Esophagus muscularis mucosa (tissue), 4 donors: ENCODE measurements around the gene CDC16. TPM values are rescaled to one million over a fixed set of nuclear protein-coding genes. Genes with fewer than 3 reads are reported as not detected.

Experiments used
- DNase-seq: peaks from one replicate; pipeline ENCODE4 v3.0.0-alpha.2; 2017; ENCODE audit errors: extremely low spot score
- H3K27ac ChIP-seq, 4 donors: fragments of 200-600 bp; sonication (generic); replicated peaks in 1 of 4; 1 replicate in 3 of 4; 2 replicates in 1 of 4; pipeline ENCODE4 v1.5.1; 2016 to 2019; ENCODE audit warnings: mild to moderate bottlenecking in 1 of 4
- H3K27me3 ChIP-seq, 4 donors: fragments of 200-600 bp; sonication (generic); one replicate each; pipeline versions ENCODE4 v1.5.1 to v1.6.0; 2016 to 2019
- H3K36me3 ChIP-seq, 4 donors: fragments of 200-600 bp; sonication (generic); one replicate each; pipeline ENCODE4 v1.5.1; 2016 to 2019
- H3K4me1 ChIP-seq, 4 donors: fragments of 200-600 bp; sonication (generic); one replicate each; pipeline ENCODE4 v1.5.1; 2016 to 2019
- H3K4me3 ChIP-seq, 4 donors: fragments of 200-600 bp; sonication (generic); 1 replicate in 2 of 4; 2 replicates in 2 of 4; pipeline ENCODE4 v1.5.1; 2016 to 2019; ENCODE audit warnings: mild to moderate bottlenecking in 4 of 4, moderate library complexity in 1 of 4
- H3K9me3 ChIP-seq, 4 donors: fragments of 200-600 bp; sonication (generic); 1 replicate in 3 of 4; 2 replicates in 1 of 4; pipeline ENCODE4 v1.5.1; 2016 to 2019
- CTCF ChIP-seq, 3 experiments: fragments of 200-600 bp in 2 of 3; fragments of 450-650 bp in 1 of 3; sonication (generic) in 2 of 3; IDR thresholded peaks; one replicate each; pipeline ENCODE4 v1.5.1; 2017 to 2019; ENCODE audit warnings: antibody characterized with exemption in 3 of 3, mild to moderate bottlenecking in 2 of 3, moderate library complexity in 1 of 3
- EP300 ChIP-seq: sonication (generic); formaldehyde crosslinking; IDR thresholded peaks from one replicate; pipeline ENCODE4 v1.6.1; 2017; ENCODE audit warnings: antibody characterized with exemption
- POLR2A ChIP-seq: fragments of 450-650 bp; IDR thresholded peaks from one replicate; pipeline ENCODE4 v1.6.1; 2017; ENCODE audit warnings: antibody characterized with exemption, moderate library complexity, mild to moderate bottlenecking, low read depth
- POLR2AphosphoS5 ChIP-seq, 2 donors: sonication (generic); formaldehyde crosslinking; IDR thresholded peaks; one replicate each; pipeline ENCODE4 v1.6.1; 2017; ENCODE audit warnings: antibody characterized with exemption in 2 of 2
- WGBS: methylation state at CpG from one replicate; pipeline ENCODE4 v1.1.5; 2018; 5-methylcytosine and 5-hydroxymethylcytosine counted together
- intact Hi-C: fragments of 100-400 bp; cut with DNase I; formaldehyde crosslinking; loops from one replicate; pipeline ENCODE4 v1.15.1; 2023
- total RNA-seq, 4 donors: library from RNA; depleted of rRNA; stranded (reverse); fragments of >200 nt; gene quantifications; one replicate each; pipeline versions ENCODE4 v1.1.0 to v1.2.1, GENCODE V29; 2016

Gene CDC16
- total RNA-seq, 4 donors from 2014 or later, result 33.0 to 55.6 (median 42.5) TPM

DNA sequence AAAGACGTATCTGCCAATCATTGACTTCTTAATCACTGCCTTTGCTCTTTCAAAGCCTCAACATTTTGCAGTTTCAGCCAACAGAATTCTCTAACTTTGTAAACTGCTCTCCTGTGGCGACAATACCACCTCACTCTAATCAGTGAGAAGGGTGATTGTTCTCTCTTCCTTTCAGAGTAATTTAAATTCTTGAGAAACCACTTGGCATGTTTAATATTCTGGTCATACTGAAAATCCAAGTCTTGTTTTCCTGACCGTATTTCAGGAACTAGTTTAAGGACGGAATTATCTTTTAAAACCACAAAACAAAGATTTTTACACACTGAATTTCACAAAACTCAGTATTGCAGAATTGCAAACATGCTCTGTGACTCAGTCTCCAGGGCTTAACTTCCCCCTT lies 5.2 kb upstream of the CDC16 start:
- Histone ChIP-seq H3K9me3 (no peaks in the 10 kb centered on the region), H3K27ac (no peak overlapping the region), H3K4me3 (no peak overlapping the region), H3K4me1 (peaks cover 10 to 23% (median 15%) of the 10 kb centered on the region in 4 donors), H3K36me3 (no peaks in the 10 kb centered on the region), H3K27me3 (peaks cover 0 to 23% (median 3%) of the 10 kb centered on the region in 4 donors)
- 64% methylated on average over 4 of the region's 4 CpGs for WGBS
- intact Hi-C loops, result loop anchor here (5.0 kb wide), 2 partner anchors 202 to 412 kb away; no protein-coding TSS in a partner anchor
- TF ChIP-seq POLR2A, result no peak
- no peak for TF ChIP-seq POLR2AphosphoS5 (IDR thresholded peaks at IDR 0.05)
- no peak for TF ChIP-seq EP300
- no peak for TF ChIP-seq CTCF (IDR thresholded peaks at IDR 0.05)
- no peak for DNase-seq

GRCh38 chr13:114230117-114230516 lies 4.6 kb upstream of the CDC16 start:
- 50% methylated on average over 7 of the region's 7 CpGs for WGBS
- no peak overlapping the region for H3K4me3 ChIP-seq
- H3K9me3 ChIP-seq, result no peaks in the 10 kb centered on the region
- H3K4me1 ChIP-seq, result peaks cover 11 to 23% (median 16%) of the 10 kb centered on the region in 4 donors
- no peak overlapping the region for H3K27ac ChIP-seq
- no peak for DNase-seq
- peaks cover 0 to 23% (median 3%) of the 10 kb centered on the region in 4 donors for H3K27me3 ChIP-seq
- H3K36me3 ChIP-seq, result no peaks in the 10 kb centered on the region
- no peak for TF ChIP-seq POLR2AphosphoS5 (IDR thresholded peaks at IDR 0.05)
- no peak for TF ChIP-seq EP300
- intact Hi-C loops, result no loop called here

DNA sequence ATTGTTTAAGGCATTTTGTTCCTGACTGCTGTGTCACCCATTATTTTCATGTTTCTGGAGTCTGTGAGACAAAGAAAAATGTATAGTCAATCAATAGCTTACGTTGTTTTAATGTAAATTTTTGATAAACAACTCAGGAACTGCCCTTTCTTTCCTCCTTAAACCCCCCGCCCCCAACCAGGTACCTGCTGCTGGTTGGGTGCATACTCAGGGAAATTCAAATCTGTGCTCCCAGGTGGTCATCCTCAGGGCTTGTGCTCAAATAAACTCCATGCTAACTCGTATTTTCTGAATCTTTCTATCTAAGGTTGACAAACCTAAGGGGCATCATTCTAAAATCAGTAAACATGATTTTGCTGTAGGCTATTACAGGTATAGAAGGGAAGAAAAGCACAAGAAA lies 4.1 kb upstream of the CDC16 start:
- Histone ChIP-seq H3K4me1 (peaks cover 13 to 24% (median 18%) of the 10 kb centered on the region in 4 donors), H3K36me3 (no peaks in the 10 kb centered on the region), H3K9me3 (no peaks in the 10 kb centered on the region), H3K27me3 (peaks cover 0 to 23% (median 3%) of the 10 kb centered on the region in 4 donors), H3K27ac (no peak overlapping the region), H3K4me3 (no peak overlapping the region)
- DNase-seq, result no peak
- WGBS, result 34% methylated on average over 3 of the region's 3 CpGs
- no peak for TF ChIP-seq EP300
- no peak for TF ChIP-seq CTCF (IDR thresholded peaks at IDR 0.05)
- TF ChIP-seq POLR2AphosphoS5 (IDR thresholded peaks at IDR 0.05), result no peak
- TF ChIP-seq POLR2A, result no peak
- intact Hi-C loops, result no loop called here

- intact Hi-C loops, result no loop called here
Measured at GRCh38 chr13:114231886-114232285, 2.8 kb upstream of the CDC16 start.

GRCh38 chr13:114234266-114234644 lies 442 bp upstream of the CDC16 start:
- TF ChIP-seq EP300 (no peak), POLR2A (no peak), CTCF (IDR thresholded peaks at IDR 0.05) (no peak), POLR2AphosphoS5 (IDR thresholded peaks at IDR 0.05) (no peak)
- Histone ChIP-seq H3K27ac (peak overlapping the region; percentile 84 to 89 (median 86)), H3K9me3 (no peaks in the 10 kb centered on the region), H3K4me1 (peaks cover 13 to 19% (median 17%) of the 10 kb centered on the region in 4 donors), H3K27me3 (peaks cover 0 to 7% (median 1%) of the 10 kb centered on the region in 4 donors), H3K4me3 (peak overlapping the region; percentile 92 to 96 (median 93)), H3K36me3 (peaks cover 25 to 27% (median 26%) of the 10 kb centered on the region in 4 donors)
- WGBS, result 73% methylated on average over 4 of the region's 4 CpGs
- intact Hi-C loops, result no loop called here
- no peak for DNase-seq

More at GRCh38 chr13:114231886-114232285, 2.8 kb upstream of the CDC16 start:
- H3K27me3 ChIP-seq, result peaks cover 0 to 23% (median 3%) of the 10 kb centered on the region in 4 donors
- H3K27ac ChIP-seq, result no peak overlapping the region
- peaks cover 14 to 20% (median 19%) of the 10 kb centered on the region in 4 donors for H3K4me1 ChIP-seq
- TF ChIP-seq POLR2A, result no peak
- no peaks in the 10 kb centered on the region for H3K9me3 ChIP-seq
- no peak for DNase-seq
- no peak overlapping the region for H3K4me3 ChIP-seq
- WGBS, result 73% methylated on average over 8 of the region's 8 CpGs
- peaks cover 2 to 4% (median 3%) of the 10 kb centered on the region in 4 donors for H3K36me3 ChIP-seq

GRCh38 chr13:114235697-114236096 lies 1.0 kb downstream of the CDC16 start:
- peak overlapping the region; percentile 84 to 89 (median 86) for H3K27ac ChIP-seq
- intact Hi-C loops, result no loop called here

More at GRCh38 chr13:114235697-114236096, 1.0 kb downstream of the CDC16 start:
- Histone ChIP-seq H3K4me1 (peaks cover 13 to 19% (median 17%) of the 10 kb centered on the region in 4 donors), H3K4me3 (peak overlapping the region; percentile 92 to 96 (median 93)), H3K27me3 (no peaks in the 10 kb centered on the region), H3K9me3 (no peaks in the 10 kb centered on the region), H3K36me3 (peaks cover 38 to 42% (median 40%) of the 10 kb centered on the region in 4 donors)
- TF ChIP-seq CTCF (IDR thresholded peaks at IDR 0.05), result no peak
- no peak for TF ChIP-seq POLR2AphosphoS5 (IDR thresholded peaks at IDR 0.05)
- no peak for TF ChIP-seq EP300
- no peak for TF ChIP-seq POLR2A
- no peak for DNase-seq
- 19% methylated on average over 10 of the region's 10 CpGs for WGBS
